Fibroblast of pulmonary artery (primary cell): ENCODE measurements around the gene APPBP2.

ENCODE experiments used
- DNase-seq: peaks from one replicate; pipeline ENCODE4 v3.0.0-alpha.2; 2010; ENCODE audit warnings: low read depth
- H3K4me3 ChIP-seq: replicated peaks from 2 replicates; pipeline ENCODE4 v1.5.1; 2011; ENCODE audit warnings: low read depth, mild to moderate bottlenecking, control low read depth, low read length, moderate library complexity
- TF ChIP-seq, protein P1 (sequence below): IDR thresholded peaks from 2 replicates; pipeline ENCODE4 v1.5.1; 2011; ENCODE audit warnings: mild to moderate bottlenecking, control low read depth, low read length, inconsistent platforms; ENCODE audit errors: missing control alignments

Gene APPBP2, protein sequence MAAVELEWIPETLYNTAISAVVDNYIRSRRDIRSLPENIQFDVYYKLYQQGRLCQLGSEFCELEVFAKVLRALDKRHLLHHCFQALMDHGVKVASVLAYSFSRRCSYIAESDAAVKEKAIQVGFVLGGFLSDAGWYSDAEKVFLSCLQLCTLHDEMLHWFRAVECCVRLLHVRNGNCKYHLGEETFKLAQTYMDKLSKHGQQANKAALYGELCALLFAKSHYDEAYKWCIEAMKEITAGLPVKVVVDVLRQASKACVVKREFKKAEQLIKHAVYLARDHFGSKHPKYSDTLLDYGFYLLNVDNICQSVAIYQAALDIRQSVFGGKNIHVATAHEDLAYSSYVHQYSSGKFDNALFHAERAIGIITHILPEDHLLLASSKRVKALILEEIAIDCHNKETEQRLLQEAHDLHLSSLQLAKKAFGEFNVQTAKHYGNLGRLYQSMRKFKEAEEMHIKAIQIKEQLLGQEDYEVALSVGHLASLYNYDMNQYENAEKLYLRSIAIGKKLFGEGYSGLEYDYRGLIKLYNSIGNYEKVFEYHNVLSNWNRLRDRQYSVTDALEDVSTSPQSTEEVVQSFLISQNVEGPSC

DNA sequence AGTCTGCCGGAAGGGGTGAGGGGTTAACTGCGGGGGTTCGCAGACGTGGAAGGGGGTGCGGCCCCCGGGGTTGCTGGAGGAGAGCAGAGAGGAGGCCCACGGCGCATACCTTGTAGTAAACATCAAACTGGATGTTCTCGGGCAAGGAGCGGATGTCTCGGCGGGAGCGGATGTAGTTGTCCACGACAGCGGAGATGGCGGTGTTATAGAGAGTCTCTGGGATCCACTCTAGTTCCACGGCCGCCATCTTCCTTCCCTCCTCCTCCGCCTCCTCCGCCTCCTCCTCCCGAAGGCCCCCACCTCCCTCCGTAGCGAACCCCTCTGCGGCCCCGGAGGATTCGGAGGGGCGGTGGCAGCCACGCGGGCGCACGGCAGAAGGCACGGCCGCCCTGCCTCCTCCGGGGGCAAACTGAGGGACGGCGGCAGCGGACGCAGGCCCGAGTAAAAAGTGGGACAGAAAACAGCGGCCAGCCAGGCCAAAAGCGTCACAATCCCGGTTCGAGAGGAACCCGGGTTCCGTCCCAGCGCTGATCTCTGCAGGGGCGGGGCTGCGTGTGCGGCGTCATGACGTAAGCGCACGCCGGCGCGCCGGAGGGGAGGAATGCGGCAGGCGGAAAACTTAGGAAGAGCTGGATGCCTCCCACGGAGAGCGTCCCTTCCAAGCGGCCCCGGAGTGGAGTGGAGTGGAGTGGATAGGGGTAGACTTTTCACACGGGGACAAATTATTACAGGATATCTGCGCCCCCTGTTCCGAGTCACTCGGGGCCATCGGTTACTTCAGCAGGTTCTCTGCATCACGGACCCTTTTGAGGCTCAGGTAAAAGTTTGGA lies at the start of gene APPBP2:
Gene APPBP2, minus strand, starts transcription at position 558 of the 830 bp plus-strand sequence. Its CDS starts 311 bp downstream, at position 247.
- peak; percentile 92 for DNase-seq
- peak within 1 kb of the TSS; percentile 99 for H3K4me3 ChIP-seq
- TF ChIP-seq, protein P1, sequence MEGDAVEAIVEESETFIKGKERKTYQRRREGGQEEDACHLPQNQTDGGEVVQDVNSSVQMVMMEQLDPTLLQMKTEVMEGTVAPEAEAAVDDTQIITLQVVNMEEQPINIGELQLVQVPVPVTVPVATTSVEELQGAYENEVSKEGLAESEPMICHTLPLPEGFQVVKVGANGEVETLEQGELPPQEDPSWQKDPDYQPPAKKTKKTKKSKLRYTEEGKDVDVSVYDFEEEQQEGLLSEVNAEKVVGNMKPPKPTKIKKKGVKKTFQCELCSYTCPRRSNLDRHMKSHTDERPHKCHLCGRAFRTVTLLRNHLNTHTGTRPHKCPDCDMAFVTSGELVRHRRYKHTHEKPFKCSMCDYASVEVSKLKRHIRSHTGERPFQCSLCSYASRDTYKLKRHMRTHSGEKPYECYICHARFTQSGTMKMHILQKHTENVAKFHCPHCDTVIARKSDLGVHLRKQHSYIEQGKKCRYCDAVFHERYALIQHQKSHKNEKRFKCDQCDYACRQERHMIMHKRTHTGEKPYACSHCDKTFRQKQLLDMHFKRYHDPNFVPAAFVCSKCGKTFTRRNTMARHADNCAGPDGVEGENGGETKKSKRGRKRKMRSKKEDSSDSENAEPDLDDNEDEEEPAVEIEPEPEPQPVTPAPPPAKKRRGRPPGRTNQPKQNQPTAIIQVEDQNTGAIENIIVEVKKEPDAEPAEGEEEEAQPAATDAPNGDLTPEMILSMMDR: no peak

DNA sequence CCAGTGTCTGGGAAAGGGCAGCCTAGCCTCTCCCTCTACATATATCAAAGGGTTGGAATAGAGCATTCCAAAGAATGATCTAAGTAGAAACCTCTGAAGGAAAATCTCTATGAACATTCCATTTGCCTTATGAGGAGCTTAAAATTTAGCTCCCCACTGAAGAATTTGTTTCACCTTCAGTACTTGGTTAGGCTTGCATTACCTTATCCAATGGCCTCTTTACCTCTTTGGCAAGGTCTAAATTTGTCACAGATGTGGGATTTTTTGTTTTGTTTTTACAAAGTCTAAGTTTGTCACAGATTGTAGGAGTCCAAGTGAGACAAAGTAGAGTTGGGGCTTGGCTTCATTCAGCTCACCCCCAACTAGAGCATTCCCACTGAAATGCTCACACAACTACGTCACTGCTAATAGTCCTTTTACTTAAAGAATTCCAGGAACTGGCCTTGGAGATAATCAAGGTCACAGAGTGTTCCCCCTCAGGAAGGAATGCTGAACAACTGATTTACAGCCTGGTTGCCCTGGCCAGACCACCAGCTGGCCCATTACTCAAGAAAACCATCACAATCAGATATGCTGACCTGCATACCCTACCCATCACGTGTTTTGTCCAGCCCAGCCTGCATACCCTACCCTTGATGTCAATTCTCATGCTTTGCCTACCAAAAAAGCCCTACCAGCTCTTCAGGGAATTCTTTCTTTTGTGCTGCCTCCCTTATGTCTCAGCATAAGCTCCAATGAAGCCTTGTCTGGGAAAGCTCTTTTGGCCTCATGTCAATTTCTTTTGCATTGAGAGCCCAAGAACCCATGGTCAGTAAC lies 47.4 kb upstream of the APPBP2 start:
- TF ChIP-seq, protein P1: peak; percentile 23
- DNase-seq: peak; percentile 92
- no peak overlapping the region for H3K4me3 ChIP-seq

DNA sequence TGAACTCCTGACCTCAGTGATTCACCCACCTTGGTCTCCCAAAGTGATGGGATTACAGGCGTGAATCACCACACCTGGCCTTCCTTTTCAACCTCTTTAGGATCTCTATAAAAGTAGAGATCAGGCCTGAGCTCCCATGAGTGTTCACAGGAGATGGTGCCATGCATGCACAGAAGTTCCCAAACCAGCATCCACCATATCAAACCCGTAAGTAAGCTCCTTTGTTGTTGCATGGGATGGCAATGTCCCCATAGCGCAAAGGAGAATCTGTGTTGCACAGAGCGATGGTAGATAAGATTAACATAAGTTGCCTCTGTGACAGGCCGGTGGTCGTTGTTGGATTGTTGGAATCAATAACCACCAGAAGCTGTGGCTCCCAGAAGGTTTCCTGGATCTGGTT lies 39.2 kb upstream of the APPBP2 start:
- TF ChIP-seq, protein P1: no peak
- no peak for DNase-seq
- H3K4me3 ChIP-seq: no peak overlapping the region

DNA sequence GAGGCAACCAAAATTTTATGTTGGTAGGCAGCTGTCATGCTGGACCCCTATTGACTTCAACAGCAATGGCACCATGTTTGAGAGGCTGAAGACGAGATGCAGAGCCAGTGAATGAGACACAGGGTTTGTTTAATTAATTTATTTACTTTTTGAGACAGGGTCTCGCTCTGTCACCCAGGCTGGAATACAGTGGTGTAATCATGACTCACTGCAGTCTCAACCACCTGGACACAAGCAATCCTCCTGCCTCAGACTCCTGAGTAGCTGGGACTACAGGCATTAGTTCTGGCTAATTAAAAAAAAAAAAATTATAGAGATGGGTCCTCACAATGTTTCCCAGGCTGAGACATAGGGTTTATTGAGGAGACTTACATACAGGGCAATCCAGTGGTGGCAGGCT lies 37.7 kb upstream of the APPBP2 start:
- DNase-seq: no peak
- H3K4me3 ChIP-seq: no peak overlapping the region

DNA sequence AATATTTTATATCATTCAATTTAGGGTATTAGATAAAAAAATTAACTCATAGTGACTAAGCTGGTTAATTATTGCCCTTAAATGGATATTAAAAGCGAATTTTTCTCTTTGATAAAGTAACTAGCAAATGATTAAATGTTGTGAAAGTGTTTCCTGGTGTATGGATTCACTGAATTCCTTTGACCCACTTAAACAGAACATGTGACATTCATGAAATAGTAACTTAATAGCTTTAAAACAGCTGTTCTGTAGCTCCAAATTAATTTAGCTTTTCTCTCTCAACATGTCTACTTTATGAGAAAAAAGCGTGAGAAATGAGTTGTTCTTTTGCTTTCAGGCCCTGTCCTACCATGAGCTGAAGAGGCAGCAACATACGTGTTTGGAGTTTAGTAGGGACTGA lies 36.4 kb upstream of the APPBP2 start:
- H3K4me3 ChIP-seq: no peak overlapping the region
- DNase-seq: no peak
- TF ChIP-seq, protein P1: no peak

More for the DNA sequence above, 37.7 kb upstream of the APPBP2 start:
- TF ChIP-seq, protein P1: no peak

DNA sequence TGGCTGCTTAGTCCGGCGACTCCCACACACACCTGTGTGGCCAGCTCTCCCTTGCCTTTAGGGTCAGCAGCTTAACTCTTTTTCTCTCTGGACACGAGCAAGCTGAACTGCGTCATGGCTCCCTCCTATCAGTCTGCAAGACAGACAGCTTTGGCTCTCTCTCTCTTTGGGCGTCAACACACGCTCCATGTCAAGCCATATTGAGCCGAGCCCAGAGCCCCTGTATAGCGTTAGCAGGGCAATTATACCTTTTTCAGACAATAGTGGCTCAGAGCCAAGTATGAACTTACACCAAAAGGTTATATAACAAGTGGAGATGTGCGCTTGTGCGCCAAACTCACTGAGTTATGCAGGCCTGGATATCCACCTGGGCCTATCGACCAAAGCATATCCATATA lies 34.8 kb upstream of the APPBP2 start:
- no peak overlapping the region for H3K4me3 ChIP-seq
- TF ChIP-seq, protein P1: no peak
- DNase-seq: no peak
